Astrocyte (in vitro differentiated cells and primary cell): ENCODE data around the gene PEX26.

Experiments
- CTCF ChIP-seq: IDR thresholded peaks from 2 replicates; pipeline ENCODE4 v1.5.1; 2011; ENCODE audit warnings: low read depth, mild to moderate bottlenecking, inconsistent platforms, low read length, moderate library complexity; ENCODE audit not compliant: insufficient read depth
- EZH2 ChIP-seq: IDR thresholded peaks from 2 replicates; pipeline ENCODE4 v1.6.1; 2012; ENCODE audit warnings: mild to moderate bottlenecking, low read length, inconsistent platforms; ENCODE audit not compliant: insufficient read depth

GRCh38 chr22:18101536-18101935 is 23.7 kb downstream of the PEX26 start:
- TF ChIP-seq CTCF, result no peak
- TF ChIP-seq EZH2, result no peak
